Stimulated activated CD4-positive, alpha-beta T cell treated with anti-CD3 and anti-CD28 coated beads, Interleukin-12 subunit alpha, Interleukin-12 subunit beta, amount 100 ng/mL, for 48 hours (primary cell): ENCODE data around the gene SORCS2.
"Not testable (repeated sequence)": the region's sequence is repeated elsewhere in the genome, so short reads cannot be mapped to it uniquely, and the experiment has no call there.

ENCODE experiments used
- DNase-seq, 3 donors: peaks; one replicate each; pipeline ENCODE4 v3.0.0-alpha.2; 2020; ENCODE audit warnings: low read depth in 2 of 3, low spot score in 1 of 3

Gene SORCS2

GRCh38 chr4:7159923-7160322 is 32.4 kb upstream of the SORCS2 start:
- no peak for DNase-seq

DNA sequence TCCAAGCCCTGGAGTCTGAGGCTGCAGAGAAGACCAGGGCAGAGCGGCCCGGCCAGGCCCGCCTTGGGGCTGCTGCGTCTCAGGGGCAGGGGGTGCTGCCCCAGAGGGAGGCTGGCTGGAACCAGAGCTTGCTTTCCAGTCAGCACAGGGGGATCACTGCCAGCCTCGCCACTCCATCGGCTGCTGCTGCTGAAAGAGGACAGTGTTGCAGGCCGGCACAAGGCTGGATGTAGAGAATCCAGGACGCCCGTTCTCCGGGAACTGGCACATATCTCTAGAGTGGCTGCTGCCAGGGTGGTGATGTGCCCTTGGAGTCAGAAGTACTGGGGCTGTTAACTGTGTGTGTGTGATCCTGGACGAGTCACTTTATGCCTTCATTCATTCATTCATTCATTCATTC is 31.9 kb upstream of the SORCS2 start:
- no peak for DNase-seq

GRCh38 chr4:7160951-7161440 is 31.3 kb upstream of the SORCS2 start:
- no peak for DNase-seq

GRCh38 chr4:7161721-7162214 is 30.6 kb upstream of the SORCS2 start:
- DNase-seq: no peak

GRCh38 chr4:7165056-7165873 is 27.1 kb upstream of the SORCS2 start:
- not testable (repeated sequence) for DNase-seq

DNA sequence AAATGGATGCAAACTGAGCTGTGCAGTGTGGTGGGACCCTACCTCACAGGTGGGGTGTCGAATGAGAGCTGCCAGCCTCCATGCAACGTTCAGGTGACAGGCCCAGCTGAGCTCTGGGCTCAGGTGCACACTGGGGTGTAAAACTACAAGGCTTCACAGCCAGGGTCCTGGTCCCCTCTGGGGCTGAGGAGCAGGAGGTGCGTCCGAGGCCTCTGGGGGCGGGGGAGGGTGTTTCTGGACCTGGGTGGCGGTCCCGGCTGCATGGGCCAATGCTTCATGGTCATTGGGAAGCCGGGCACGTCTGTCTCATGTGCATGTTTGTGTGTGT is 26.5 kb upstream of the SORCS2 start:
- no peak for DNase-seq

- no peak for DNase-seq
Measured at GRCh38 chr4:7166237-7166636, 26.1 kb upstream of the SORCS2 start.

DNA sequence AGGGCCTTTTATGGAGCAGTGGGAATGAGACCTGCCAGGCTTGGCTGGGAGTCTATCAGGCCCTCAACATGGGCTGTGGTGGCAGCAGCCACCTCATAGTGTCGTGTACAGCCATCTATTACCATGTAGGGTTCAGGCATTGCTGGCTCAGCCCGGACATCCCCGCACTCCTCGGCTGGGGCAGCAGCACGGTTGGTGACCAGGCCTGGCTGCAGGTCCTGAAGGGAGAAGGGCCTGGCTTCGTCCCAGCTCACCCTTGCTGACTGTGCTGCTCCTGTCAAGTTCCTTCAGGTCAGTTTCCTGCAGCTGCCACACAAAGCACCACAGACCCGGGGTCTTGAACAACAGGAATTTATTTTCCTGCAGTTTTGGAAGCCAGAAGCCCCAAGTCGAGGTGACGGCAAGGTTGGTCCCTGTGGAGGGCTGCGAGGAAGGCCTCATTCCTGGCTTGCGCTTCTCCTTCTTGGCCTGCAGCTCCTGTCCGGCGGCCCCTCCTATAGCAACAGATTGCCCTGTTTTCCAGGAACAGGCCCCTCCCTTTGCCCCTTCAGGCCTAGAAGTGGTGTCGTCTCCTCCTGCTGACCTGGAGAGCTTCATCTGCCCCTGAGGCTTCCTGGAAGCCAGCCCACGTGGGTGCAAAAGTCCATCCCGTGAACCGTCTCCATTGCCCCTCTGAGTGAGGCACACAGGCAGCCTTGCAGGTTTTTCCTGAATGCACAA is 25.2 kb upstream of the SORCS2 start:
- no peak for DNase-seq

DNA sequence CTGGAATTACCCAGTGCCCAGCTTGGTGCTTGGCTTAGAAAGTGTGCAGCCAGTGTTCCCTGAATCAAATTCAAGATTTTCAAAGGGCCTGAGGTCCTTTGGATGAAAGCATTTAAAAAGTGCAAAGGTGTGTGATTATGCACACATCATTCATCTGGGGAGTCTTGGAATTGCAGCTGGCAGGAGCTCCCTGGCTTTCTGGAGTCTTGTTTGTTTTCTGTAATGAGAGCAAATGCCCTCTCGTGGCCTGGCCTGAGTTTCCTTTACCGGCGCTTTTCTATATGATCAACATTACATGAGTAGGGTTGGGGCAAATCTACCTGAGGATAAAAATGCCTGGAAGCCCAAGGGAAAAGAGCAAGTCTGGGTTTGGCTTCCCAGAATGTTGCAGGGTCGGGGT is 24.6 kb upstream of the SORCS2 start:
- no peak for DNase-seq

- DNase-seq: no peak
Measured at GRCh38 chr4:7168106-7168505, 24.2 kb upstream of the SORCS2 start.

GRCh38 chr4:7169134-7169533 is 23.2 kb upstream of the SORCS2 start:
- DNase-seq: no peak

- DNase-seq: no peak
Measured at GRCh38 chr4:7170012-7170411, 22.3 kb upstream of the SORCS2 start.

GRCh38 chr4:7171191-7171900 is 21.0 kb upstream of the SORCS2 start:
- DNase-seq: no peak

DNA sequence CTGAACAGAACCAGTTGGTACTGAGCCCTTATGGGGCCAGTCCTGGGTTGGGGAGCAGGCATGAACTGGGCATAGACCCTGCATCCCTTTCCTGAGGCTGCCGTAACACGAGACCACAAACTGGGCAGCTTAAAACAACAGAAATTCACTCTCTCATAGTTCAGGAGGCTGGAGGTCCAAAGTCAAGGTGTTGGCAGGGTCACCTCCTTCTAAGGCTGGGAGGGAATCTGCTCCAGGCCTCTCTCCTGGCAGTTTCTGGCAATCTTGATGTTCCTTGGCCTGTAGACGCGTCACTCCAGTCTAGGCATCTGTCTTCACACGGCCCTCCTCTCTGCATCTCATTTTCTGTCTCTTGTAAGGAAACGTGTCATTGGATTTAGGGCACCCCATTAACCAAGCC is 19.8 kb upstream of the SORCS2 start:
- no peak for DNase-seq

DNA sequence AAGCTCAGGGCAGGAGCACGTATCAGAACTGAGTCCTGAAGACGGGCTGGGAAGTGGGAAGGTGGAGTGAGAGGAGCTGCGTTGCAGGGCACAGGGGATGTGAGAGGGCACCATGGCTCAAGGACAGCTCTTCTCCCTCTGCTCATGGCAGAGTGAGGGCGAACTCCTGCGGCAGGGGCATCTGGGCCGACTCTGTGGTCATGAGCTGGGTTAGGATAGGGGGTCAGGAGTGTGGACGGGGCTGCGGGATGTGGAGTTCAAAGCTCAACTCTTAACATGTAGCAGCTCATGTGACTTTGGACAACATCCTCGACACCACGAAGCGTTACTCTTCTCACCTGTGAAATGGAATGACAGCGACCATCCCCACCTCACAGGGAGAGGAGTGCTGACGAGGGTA is 19.4 kb upstream of the SORCS2 start:
- DNase-seq: no peak

- no peak for DNase-seq
Measured at GRCh38 chr4:7173841-7174449, 18.4 kb upstream of the SORCS2 start.

DNA sequence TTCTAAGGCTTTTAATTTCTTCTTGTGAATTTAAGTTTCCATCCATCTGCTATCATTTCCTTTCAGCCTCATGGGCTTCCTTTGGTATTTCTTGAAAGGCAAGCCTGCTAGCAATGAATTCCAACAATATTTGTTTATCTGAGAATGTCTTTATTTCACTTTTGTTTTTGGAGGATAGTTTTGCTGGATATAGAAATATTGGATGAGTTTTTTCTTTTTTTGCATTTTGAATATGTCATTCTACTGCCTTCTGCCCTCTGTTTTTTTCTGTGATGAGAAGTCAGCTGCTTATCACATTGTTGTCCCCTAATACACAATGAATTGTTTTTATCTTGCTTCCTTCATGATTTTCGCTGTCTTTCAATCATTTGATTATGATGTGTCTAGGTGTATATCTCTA is 13.2 kb upstream of the SORCS2 start:
- no peak for DNase-seq

DNA sequence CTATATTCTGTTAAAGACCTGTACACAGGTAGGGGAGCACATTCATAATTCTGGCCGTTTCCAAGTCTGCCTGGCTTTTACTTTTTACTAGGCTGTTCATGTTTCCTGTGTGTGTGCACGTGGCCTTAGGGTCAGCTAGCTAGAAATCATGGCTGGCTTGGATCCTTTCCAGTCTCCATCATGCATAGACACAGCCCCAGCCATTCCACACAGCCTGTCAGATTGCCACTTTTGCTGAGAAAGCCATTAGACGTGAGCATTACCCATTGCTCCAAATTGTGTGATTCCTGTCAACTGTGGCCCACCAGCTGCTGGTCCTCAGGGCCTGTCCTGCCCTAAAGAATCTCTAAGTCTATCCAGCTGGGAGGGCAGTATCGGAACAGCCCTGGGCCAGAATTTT is 11.4 kb upstream of the SORCS2 start:
- DNase-seq: no peak

DNA sequence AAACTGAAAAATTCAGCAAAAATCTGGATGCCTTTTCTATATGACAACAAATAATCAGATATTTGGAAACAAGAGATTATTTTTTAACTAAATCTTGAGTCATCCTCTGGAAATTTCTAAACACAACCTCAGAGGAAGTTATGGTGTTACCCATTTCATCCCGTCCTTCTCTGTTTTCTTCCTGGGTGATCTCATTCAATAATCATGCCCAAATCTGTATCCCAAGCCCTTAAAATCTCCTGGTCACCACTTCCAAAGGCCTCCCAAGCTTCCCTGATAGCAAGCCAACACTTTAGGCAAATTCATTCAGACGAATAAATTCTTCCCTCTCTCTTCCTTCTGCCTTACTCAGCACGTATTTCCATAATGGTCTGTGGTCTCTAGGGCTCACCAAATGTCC is 9.7 kb upstream of the SORCS2 start:
- DNase-seq: no peak

DNA sequence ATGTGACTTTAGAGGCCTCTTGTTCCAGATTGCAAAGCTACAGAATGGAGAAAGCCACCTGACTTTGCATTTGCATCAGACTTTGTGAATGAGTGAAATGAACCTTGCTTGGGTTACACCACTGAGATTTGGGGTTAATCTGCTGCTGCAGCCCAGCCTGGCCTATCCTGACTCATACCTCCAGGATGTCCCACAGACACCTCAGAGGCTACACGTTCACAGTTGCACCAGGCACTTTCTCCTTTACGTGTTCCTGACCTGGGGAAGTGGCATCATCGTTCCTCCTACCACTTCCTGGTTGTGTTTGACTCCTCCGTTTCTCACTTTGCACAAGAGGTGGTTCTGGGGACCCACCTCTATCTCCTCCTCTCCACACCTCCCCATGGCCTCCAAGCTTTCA is 9.2 kb upstream of the SORCS2 start:
- peak in 2 of 3 donors; percentile 15 to 42 for DNase-seq

GRCh38 chr4:7183780-7184460 is 8.4 kb upstream of the SORCS2 start:
- no peak for DNase-seq
